ENCODE measurements around the gene MMRN1. TPM values are rescaled to one million over a fixed set of nuclear protein-coding genes. Genes with fewer than 3 reads are reported as not detected.

Gene MMRN1
- total and polyA plus RNA-seq, 2 experiments from 2014 or later = not detected

DNA sequence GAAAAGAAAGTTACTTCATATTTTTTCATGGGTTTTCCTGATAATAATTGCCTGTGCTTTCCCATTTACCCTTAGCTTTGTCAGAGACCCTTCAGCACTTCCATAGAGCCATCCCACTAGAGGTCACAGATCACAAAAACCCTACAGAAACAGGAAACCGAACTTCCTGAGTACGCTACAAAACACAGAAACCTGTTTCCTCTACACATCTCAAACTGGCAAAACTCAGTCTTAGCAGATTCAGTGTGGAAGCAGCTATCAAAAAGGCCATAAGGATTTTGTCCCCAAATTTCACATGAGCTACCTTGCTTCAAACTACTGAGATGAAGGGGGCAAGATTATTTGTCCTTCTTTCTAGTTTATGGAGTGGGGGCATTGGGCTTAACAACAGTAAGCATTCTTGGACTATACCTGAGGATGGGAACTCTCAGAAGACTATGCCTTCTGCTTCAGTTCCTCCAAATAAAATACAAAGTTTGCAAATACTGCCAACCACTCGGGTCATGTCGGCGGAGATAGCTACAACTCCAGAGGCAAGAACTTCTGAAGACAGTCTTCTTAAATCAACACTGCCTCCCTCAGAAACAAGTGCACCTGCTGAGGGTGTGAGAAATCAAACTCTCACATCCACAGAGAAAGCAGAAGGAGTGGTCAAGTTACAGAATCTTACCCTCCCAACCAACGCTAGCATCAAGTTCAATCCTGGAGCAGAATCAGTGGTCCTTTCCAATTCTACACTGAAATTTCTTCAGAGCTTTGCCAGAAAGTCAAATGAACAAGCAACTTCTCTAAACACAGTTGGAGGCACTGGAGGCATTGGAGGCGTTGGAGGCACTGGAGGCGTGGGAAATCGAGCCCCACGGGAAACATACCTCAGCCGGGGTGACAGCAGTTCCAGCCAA, at the start of gene MMRN1 (continued):
- TF ChIP-seq STAT1 (IDR thresholded peaks at IDR 0.05; ENCODE audit: unreplicated experiment) (no peak), CREB1 (CRISPR knock-in tag; IDR thresholded peaks at IDR 0.05; ENCODE audit: low read depth) (no peak)
- TF ChIP-seq, protein P1, sequence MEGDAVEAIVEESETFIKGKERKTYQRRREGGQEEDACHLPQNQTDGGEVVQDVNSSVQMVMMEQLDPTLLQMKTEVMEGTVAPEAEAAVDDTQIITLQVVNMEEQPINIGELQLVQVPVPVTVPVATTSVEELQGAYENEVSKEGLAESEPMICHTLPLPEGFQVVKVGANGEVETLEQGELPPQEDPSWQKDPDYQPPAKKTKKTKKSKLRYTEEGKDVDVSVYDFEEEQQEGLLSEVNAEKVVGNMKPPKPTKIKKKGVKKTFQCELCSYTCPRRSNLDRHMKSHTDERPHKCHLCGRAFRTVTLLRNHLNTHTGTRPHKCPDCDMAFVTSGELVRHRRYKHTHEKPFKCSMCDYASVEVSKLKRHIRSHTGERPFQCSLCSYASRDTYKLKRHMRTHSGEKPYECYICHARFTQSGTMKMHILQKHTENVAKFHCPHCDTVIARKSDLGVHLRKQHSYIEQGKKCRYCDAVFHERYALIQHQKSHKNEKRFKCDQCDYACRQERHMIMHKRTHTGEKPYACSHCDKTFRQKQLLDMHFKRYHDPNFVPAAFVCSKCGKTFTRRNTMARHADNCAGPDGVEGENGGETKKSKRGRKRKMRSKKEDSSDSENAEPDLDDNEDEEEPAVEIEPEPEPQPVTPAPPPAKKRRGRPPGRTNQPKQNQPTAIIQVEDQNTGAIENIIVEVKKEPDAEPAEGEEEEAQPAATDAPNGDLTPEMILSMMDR (conservative IDR thresholded peaks at IDR 0.05; ENCODE audit: low read depth in 2 of 2) = no peak

DNA sequence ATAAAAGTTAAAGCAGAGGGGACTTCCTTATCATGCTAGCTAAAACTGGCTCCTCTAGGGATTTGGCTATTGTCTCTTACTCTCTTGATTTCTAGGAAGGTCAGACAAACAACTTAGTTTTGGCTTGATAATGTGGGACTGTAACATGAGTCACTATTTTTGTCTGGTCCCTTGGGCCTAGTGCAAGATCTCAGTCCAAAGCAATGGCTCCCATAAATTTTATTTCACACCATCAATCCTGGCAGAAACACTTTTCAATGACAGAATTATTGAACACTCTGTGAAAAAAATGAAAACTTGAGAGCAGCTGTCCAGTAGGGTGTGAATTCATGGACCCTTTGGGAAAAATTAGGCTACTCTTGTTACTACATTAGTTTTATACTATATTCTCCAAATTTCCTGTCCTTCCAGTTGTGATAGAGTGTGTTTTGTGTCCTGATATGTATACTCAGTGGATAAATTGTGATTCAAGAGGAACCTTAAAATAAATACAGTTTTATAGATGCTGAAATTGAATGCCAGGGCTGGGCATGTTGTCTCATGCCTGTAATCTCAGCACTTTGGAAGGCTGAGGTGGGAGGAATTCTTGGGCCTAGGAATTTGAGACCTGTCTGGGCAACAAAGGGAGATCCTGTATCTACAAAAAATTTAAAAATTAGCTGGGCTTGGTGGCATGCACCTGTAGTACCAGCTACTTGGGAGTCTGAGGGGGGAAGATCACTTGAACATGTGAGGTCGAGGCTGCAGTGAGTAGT, 46.9 kb upstream of the MMRN1 start:
- no peak overlapping the region for H3K27ac ChIP-seq (ENCODE audit: low read depth)
- H3K79me2 ChIP-seq (replicated peaks; ENCODE audit: insufficient read depth) = no peaks in the 10 kb centered on the region
- no peaks in the 10 kb centered on the region for H4K20me1 ChIP-seq (replicated peaks; ENCODE audit: insufficient read depth)
- H3K4me1 ChIP-seq (ENCODE audit: insufficient read depth) = no peaks in the 10 kb centered on the region
- no peak overlapping the region for H3K4me3 ChIP-seq
- H3F3A ChIP-seq (replicated peaks; ENCODE audit: low read depth) = no peaks in the 10 kb centered on the region
- H3K27me3 Mint-ChIP-seq (ENCODE audit: insufficient read depth, low read depth, poor library complexity) = no peaks in the 10 kb centered on the region
- H3K4me3 Mint-ChIP-seq = no peak overlapping the region
- H3K27ac Mint-ChIP-seq = no peak overlapping the region
- peaks cover 26% of the 10 kb centered on the region for H3K9me3 Mint-ChIP-seq
- H2AFZ ChIP-seq = no peak overlapping the region
- no peaks in the 10 kb centered on the region for H3K36me3 ChIP-seq (ENCODE audit: insufficient read depth)
- DNase-seq (ENCODE audit: low spot score) (no peak), ATAC-seq (no peak)
- H3K4me1 Mint-ChIP-seq = no peaks in the 10 kb centered on the region
- H3K4me2 ChIP-seq = no peak overlapping the region
- H3K9me2 ChIP-seq (ENCODE audit: insufficient read depth) = no peaks in the 10 kb centered on the region; the same call in 1 of the 2 replicates
- peaks cover 20% of the 10 kb centered on the region for H3K36me3 Mint-ChIP-seq (ENCODE audit: low read depth)
- H3K27me3 ChIP-seq (ENCODE audit: insufficient read depth) = no peaks in the 10 kb centered on the region
- TF ChIP-seq, protein P2, sequence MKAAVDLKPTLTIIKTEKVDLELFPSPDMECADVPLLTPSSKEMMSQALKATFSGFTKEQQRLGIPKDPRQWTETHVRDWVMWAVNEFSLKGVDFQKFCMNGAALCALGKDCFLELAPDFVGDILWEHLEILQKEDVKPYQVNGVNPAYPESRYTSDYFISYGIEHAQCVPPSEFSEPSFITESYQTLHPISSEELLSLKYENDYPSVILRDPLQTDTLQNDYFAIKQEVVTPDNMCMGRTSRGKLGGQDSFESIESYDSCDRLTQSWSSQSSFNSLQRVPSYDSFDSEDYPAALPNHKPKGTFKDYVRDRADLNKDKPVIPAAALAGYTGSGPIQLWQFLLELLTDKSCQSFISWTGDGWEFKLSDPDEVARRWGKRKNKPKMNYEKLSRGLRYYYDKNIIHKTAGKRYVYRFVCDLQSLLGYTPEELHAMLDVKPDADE (IDR thresholded peaks at IDR 0.05) = no peak
- TF ChIP-seq EZH2phosphoT487 (IDR thresholded peaks at IDR 0.05; ENCODE audit: unreplicated experiment) (no peak), POLR2AphosphoS5 (IDR thresholded peaks at IDR 0.05; ENCODE audit: low read depth) (no peak), EZH2 (IDR thresholded peaks at IDR 0.05; ENCODE audit: low read depth, unreplicated experiment) (no peak), CREB1 (CRISPR knock-in tag; IDR thresholded peaks at IDR 0.05; ENCODE audit: low read depth) (no peak), JUNB (IDR thresholded peaks at IDR 0.05; ENCODE audit: unreplicated experiment) (no peak), NANOG (IDR thresholded peaks at IDR 0.05; ENCODE audit: borderline replicate concordance) (no peak), ZNF114 (CRISPR knock-in tag; IDR thresholded peaks at IDR 0.05) (no peak), ZNF331 (CRISPR knock-in tag; IDR thresholded peaks at IDR 0.05; ENCODE audit: low read depth) (no peak)
- TF ChIP-seq, protein P3, sequence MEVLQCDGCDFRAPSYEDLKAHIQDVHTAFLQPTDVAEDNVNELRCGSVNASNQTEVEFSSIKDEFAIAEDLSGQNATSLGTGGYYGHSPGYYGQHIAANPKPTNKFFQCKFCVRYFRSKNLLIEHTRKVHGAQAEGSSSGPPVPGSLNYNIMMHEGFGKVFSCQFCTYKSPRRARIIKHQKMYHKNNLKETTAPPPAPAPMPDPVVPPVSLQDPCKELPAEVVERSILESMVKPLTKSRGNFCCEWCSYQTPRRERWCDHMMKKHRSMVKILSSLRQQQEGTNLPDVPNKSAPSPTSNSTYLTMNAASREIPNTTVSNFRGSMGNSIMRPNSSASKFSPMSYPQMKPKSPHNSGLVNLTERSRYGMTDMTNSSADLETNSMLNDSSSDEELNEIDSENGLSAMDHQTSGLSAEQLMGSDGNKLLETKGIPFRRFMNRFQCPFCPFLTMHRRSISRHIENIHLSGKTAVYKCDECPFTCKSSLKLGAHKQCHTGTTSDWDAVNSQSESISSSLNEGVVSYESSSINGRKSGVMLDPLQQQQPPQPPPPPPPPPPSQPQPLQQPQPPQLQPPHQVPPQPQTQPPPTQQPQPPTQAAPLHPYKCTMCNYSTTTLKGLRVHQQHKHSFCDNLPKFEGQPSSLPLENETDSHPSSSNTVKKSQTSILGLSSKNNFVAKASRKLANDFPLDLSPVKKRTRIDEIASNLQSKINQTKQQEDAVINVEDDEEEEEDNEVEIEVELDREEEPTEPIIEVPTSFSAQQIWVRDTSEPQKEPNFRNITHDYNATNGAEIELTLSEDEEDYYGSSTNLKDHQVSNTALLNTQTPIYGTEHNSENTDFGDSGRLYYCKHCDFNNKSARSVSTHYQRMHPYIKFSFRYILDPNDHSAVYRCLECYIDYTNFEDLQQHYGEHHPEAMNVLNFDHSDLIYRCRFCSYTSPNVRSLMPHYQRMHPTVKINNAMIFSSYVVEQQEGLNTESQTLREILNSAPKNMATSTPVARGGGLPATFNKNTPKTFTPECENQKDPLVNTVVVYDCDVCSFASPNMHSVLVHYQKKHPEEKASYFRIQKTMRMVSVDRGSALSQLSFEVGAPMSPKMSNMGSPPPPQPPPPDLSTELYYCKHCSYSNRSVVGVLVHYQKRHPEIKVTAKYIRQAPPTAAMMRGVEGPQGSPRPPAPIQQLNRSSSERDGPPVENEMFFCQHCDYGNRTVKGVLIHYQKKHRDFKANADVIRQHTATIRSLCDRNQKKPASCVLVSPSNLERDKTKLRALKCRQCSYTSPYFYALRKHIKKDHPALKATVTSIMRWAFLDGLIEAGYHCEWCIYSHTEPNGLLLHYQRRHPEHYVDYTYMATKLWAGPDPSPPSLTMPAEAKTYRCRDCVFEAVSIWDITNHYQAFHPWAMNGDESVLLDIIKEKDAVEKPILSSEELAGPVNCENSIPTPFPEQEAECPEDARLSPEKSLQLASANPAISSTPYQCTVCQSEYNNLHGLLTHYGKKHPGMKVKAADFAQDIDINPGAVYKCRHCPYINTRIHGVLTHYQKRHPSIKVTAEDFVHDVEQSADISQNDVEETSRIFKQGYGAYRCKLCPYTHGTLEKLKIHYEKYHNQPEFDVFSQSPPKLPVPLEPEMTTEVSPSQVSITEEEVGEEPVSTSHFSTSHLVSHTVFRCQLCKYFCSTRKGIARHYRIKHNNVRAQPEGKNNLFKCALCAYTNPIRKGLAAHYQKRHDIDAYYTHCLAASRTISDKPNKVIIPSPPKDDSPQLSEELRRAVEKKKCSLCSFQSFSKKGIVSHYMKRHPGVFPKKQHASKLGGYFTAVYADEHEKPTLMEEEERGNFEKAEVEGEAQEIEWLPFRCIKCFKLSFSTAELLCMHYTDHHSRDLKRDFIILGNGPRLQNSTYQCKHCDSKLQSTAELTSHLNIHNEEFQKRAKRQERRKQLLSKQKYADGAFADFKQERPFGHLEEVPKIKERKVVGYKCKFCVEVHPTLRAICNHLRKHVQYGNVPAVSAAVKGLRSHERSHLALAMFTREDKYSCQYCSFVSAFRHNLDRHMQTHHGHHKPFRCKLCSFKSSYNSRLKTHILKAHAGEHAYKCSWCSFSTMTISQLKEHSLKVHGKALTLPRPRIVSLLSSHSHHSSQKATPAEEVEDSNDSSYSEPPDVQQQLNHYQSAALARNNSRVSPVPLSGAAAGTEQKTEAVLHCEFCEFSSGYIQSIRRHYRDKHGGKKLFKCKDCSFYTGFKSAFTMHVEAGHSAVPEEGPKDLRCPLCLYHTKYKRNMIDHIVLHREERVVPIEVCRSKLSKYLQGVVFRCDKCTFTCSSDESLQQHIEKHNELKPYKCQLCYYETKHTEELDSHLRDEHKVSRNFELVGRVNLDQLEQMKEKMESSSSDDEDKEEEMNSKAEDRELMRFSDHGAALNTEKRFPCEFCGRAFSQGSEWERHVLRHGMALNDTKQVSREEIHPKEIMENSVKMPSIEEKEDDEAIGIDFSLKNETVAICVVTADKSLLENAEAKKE (CRISPR knock-in tag; IDR thresholded peaks at IDR 0.05) = no peak

Data from GM23338 (cell line).